ENCODE measurements around the gene SLC11A1.

DNA sequence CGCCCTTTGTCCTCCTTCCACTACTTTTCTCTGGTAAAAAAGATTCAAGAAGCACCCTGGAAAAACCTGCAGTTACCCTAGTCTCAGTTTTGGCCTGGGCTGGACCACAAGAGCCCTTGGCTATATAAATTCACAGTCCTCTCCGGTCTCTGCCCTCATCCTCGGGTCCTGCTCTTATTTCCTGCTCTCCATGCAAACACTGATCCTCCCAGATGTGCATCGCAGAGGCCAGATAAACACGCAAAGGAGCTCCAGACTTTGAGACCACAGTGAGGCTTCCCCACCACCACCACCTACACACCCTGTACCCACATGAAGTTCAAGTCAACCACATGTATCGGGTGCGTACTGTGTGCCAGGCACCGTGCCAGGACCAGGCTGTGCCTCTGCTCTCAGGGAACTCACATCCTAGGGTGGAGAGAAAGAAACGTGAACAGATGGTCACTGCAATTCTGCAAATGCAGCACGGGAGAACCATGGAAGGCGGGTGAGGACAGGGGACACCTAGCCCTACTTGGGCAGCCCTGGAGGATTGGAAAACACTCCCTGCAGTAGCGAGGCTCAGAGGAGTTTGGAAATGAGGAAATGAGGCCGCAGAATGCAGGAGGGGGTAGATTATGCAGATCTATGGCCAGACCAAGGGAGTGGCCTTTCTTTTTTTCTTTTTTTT is 25.0 kb downstream of the SLC11A1 start:
- TF ChIP-seq, protein P1, sequence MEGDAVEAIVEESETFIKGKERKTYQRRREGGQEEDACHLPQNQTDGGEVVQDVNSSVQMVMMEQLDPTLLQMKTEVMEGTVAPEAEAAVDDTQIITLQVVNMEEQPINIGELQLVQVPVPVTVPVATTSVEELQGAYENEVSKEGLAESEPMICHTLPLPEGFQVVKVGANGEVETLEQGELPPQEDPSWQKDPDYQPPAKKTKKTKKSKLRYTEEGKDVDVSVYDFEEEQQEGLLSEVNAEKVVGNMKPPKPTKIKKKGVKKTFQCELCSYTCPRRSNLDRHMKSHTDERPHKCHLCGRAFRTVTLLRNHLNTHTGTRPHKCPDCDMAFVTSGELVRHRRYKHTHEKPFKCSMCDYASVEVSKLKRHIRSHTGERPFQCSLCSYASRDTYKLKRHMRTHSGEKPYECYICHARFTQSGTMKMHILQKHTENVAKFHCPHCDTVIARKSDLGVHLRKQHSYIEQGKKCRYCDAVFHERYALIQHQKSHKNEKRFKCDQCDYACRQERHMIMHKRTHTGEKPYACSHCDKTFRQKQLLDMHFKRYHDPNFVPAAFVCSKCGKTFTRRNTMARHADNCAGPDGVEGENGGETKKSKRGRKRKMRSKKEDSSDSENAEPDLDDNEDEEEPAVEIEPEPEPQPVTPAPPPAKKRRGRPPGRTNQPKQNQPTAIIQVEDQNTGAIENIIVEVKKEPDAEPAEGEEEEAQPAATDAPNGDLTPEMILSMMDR (IDR thresholded peaks at IDR 0.05; ENCODE audit: poor library complexity), result no peak
- no peak for TF ChIP-seq EZH2 (IDR thresholded peaks at IDR 0.05; ENCODE audit: borderline replicate concordance)
- no peak for TF ChIP-seq EZH2phosphoT487 (IDR thresholded peaks at IDR 0.05; ENCODE audit: low read depth, severe bottlenecking, unreplicated experiment)
